Endothelial cell of umbilical vein (primary cell): ENCODE data around the gene GRAMD2B. TPM values are rescaled to one million over a fixed set of nuclear protein-coding genes. Genes with fewer than 3 reads are reported as not detected.

ENCODE experiments used
- BruUV-seq: library from RNA; stranded (reverse); fragments of 400-500 nt; replicated peaks from 2 replicates; lab custom pipeline; 2021; lab: Mats Ljungman, UMichigan
- CTCF ChIA-PET: fragments of 300-600, 350-600 bp; sonication (Branson Sonifier 250); formaldehyde crosslinking; loops from one replicate; lab custom pipeline; 2021; ENCODE audit warnings: antibody characterized with exemption, inconsistent platforms; lab: Charles Lee
- POLR2A ChIA-PET: fragments of 300-600, 350-600 bp; sonication (Branson Sonifier 250); formaldehyde crosslinking; loops from one replicate; lab custom pipeline; 2021; ENCODE audit warnings: antibody characterized with exemption, inconsistent platforms; lab: Charles Lee
- DNase-seq: peaks from one replicate; pipeline ENCODE4 v3.0.0-alpha.2; 2011; ENCODE audit warnings: low read depth, low spot score
- FAIRE-seq: peaks from 2 replicates; lab custom pipeline; 2011; peaks lifted over from hg19 to GRCh38; lab: Jason Lieb, UNC
- H2AFZ ChIP-seq: 2 replicates; pipeline ENCODE4 v1.6.0; 2012; ENCODE audit warnings: low read depth, low read length, control low read depth, inconsistent platforms
- H3K27ac ChIP-seq: 2 replicates; pipeline ENCODE4 v1.5.1; 2011; ENCODE audit warnings: low read depth, mild to moderate bottlenecking, control low read depth, low read length, moderate library complexity; ENCODE audit not compliant: insufficient read depth
- H3K27me3 ChIP-seq, 2 experiments: 2 replicates each; pipeline versions ENCODE4 v1.6.0 to v1.6.1; 2011; ENCODE audit warnings: low read length in 2 of 2, mixed read lengths in 1 of 2; ENCODE audit not compliant: control insufficient read depth in 2 of 2, insufficient read depth in 2 of 2
- H3K36me3 ChIP-seq, 2 experiments: 2 replicates in 1 of 2; 3 replicates in 1 of 2; pipeline ENCODE4 v1.5.1; 2011; ENCODE audit warnings: low read length in 2 of 2, mild to moderate bottlenecking in 1 of 2, moderate library complexity in 1 of 2; ENCODE audit not compliant: control insufficient read depth in 2 of 2, insufficient read depth in 2 of 2; ENCODE audit errors: extremely low read depth in 1 of 2
- H3K4me1 ChIP-seq: 3 replicates; pipeline ENCODE4 v1.5.1; 2011; ENCODE audit warnings: mild to moderate bottlenecking, low read length; ENCODE audit not compliant: control insufficient read depth, insufficient read depth; ENCODE audit errors: extremely low read depth
- H3K4me2 ChIP-seq: 2 replicates; pipeline ENCODE4 v1.6.1; 2011; ENCODE audit warnings: low read length, control low read depth, mixed read lengths; ENCODE audit not compliant: insufficient read depth
- H3K4me3 ChIP-seq, 3 experiments: fragments of 200-600 bp in 1 of 3; sonication (generic), shearing (Covaris generic) in 1 of 3; replicated peaks in 1 of 3; 2 replicates each; pipeline ENCODE4 v1.5.1; 2011 to 2016; ENCODE audit warnings: control low read depth in 3 of 3, low read length in 3 of 3, mild to moderate bottlenecking in 2 of 3, inconsistent platforms in 1 of 3, low read depth in 1 of 3, moderate library complexity in 1 of 3; ENCODE audit not compliant: insufficient read depth in 1 of 3
- H3K79me2 ChIP-seq: 2 replicates; pipeline ENCODE4 v1.6.0; 2012; ENCODE audit warnings: low read length, inconsistent platforms; ENCODE audit not compliant: control insufficient read depth, insufficient read depth
- H3K9ac ChIP-seq: replicated peaks from 2 replicates; pipeline ENCODE3; 2011; ENCODE audit warnings: low read length, control low read depth; ENCODE audit not compliant: insufficient read depth; ENCODE audit errors: extremely low read depth
- H3K9me1 ChIP-seq: replicated peaks from 3 replicates; pipeline ENCODE4 v1.6.0; 2011; ENCODE audit warnings: mild to moderate bottlenecking, low read length; ENCODE audit not compliant: control insufficient read depth, insufficient read depth; ENCODE audit errors: extremely low read depth
- H3K9me3 ChIP-seq: replicated peaks from 2 replicates; pipeline ENCODE4 v1.5.1; 2012; ENCODE audit warnings: low read length, inconsistent platforms; ENCODE audit not compliant: control insufficient read depth, insufficient read depth
- H4K20me1 ChIP-seq: replicated peaks from 2 replicates; pipeline ENCODE3; 2011; ENCODE audit warnings: mild to moderate bottlenecking, low read length; ENCODE audit not compliant: control insufficient read depth, insufficient read depth; ENCODE audit errors: extremely low read depth
- CTCF ChIP-seq, 2 donors: IDR thresholded peaks; 1 replicate in 1 of 2; 2 replicates in 1 of 2; pipeline ENCODE4 v1.5.1; 2011; ENCODE audit warnings: low read length in 2 of 2, mild to moderate bottlenecking in 2 of 2, moderate library complexity in 2 of 2, control low read depth in 1 of 2, inconsistent platforms in 1 of 2, low read depth in 1 of 2; ENCODE audit not compliant: insufficient read depth in 1 of 2; ENCODE audit errors: extremely low read depth in 1 of 2
- EZH2 ChIP-seq: IDR thresholded peaks from 2 replicates; pipeline ENCODE4 v1.6.1; 2012; ENCODE audit warnings: borderline replicate concordance, low read depth, mild to moderate bottlenecking, moderate library complexity, low read length, inconsistent platforms; ENCODE audit not compliant: severe bottlenecking
- FOS ChIP-seq: IDR thresholded peaks from 2 replicates; pipeline ENCODE4 v1.6.1; 2011; ENCODE audit warnings: mild to moderate bottlenecking, low read length, moderate library complexity, borderline replicate concordance; ENCODE audit not compliant: insufficient read depth
- GATA2 ChIP-seq: IDR thresholded peaks from 2 replicates; pipeline ENCODE4 v1.7.0; 2011; ENCODE audit warnings: low read depth, mild to moderate bottlenecking, moderate library complexity, mixed read lengths, low read length; ENCODE audit not compliant: insufficient read length, insufficient read depth
- JUN ChIP-seq: IDR thresholded peaks from 2 replicates; pipeline ENCODE4 v1.6.1; 2011; ENCODE audit warnings: borderline replicate concordance, low read depth; ENCODE audit not compliant: insufficient read length, insufficient read depth
- MAX ChIP-seq: IDR thresholded peaks from 2 replicates; pipeline ENCODE4 v1.6.1; 2011; ENCODE audit not compliant: insufficient read depth, insufficient read length
- MYC ChIP-seq: IDR thresholded peaks from one replicate; pipeline ENCODE4 v1.6.1; 2011; ENCODE audit warnings: mild to moderate bottlenecking, low read depth, low read length
- POLR2A ChIP-seq: IDR thresholded peaks from 2 replicates; pipeline ENCODE4 v1.6.1; 2012; ENCODE audit warnings: low read depth, mild to moderate bottlenecking, control low read depth, low read length
- POLR2AphosphoS5 ChIP-seq: IDR thresholded peaks from 2 replicates; pipeline ENCODE4 v1.6.1; 2012; ENCODE audit warnings: low read depth, mild to moderate bottlenecking, control low read depth, low read length, moderate library complexity; ENCODE audit not compliant: insufficient read depth
- dilution Hi-C: fragments of 300-500 bp; cut with MboI; formaldehyde crosslinking; loops from one replicate; pipeline ENCODE4 v1.15.0; 2019; ENCODE audit warnings: low sequenced_read_pairs; ENCODE audit not compliant: extremely low pct_ligation_motif_present
- intact Hi-C: fragments of 100-400 bp; cut with micrococcal nuclease; formaldehyde crosslinking; loops from one replicate; pipeline ENCODE4 v1.10.0; 2022
- polyA plus RNA-seq, 4 experiments: library from polyadenylated mRNA; depleted of rRNA in 3 of 4; stranded (reverse) in 3 of 4; unstranded in 1 of 4; fragments of >200 nt; gene quantifications; 2 replicates each; pipeline versions ENCODE4 v1.2.1 to v1.2.3, GENCODE V29; 2011 to 2012; ENCODE audit warnings: missing spikeins in 1 of 4
- total RNA-seq: library from RNA; stranded (reverse); gene quantifications from 2 replicates; pipeline ENCODE4 v1.2.3, GENCODE V29; 2021

Gene GRAMD2B
- total and polyA plus RNA-seq, 2 donors (not counting 3 experiments of a cell fraction or from before 2014, with no cell fraction given) = 2.0 to 5.5 TPM

- POLR2A ChIA-PET = no interaction called here
- no peak overlapping the region for H3K4me3 ChIP-seq
- peaks cover 0 to 4% of the 10 kb centered on the region in 2 experiments for H3K27me3 ChIP-seq
- BruUV-seq = no TSS peak
- no peak for FAIRE-seq
- no peaks in the 10 kb centered on the region for H3K36me3 ChIP-seq
- no peaks in the 10 kb centered on the region for H3K9me3 ChIP-seq
- dilution Hi-C loops (no loop called here), intact Hi-C loops (no loop called here)
- no peak overlapping the region for H3K4me2 ChIP-seq
- H3K27ac ChIP-seq = no peak overlapping the region
- no peaks in the 10 kb centered on the region for H3K79me2 ChIP-seq
- CTCF ChIA-PET = interaction anchor here (1.4 kb wide), 1 partner anchor 77 kb away, joined by 3 read pairs; no protein-coding TSS in a partner anchor
- peaks cover 5% of the 10 kb centered on the region for H3K4me1 ChIP-seq
- no peak for DNase-seq
- TF ChIP-seq CTCF (IDR thresholded peaks at IDR 0.05; ENCODE audit: extremely low read depth in 1 of 2, insufficient read depth in 1 of 2, low read depth in 1 of 2, low read length in 2 of 2) (no peak), FOS (no peak), MYC (no peak), GATA2 (no peak), EZH2 (no peak), POLR2A (no peak), JUN (no peak), POLR2AphosphoS5 (no peak), MAX (no peak)
- no peaks in the 10 kb centered on the region for H3K9me1 ChIP-seq
- no peak overlapping the region for H2AFZ ChIP-seq
- H4K20me1 ChIP-seq = no peaks in the 10 kb centered on the region
- no peak overlapping the region for H3K9ac ChIP-seq
Observed at GRCh38 chr5:126416266-126416925, 6.8 kb upstream of the GRAMD2B start.
